Fibroblast of peridontal ligament (primary cell): ENCODE measurements around the gene TRAP1.
"Not testable (repeated sequence)": the region's sequence is repeated elsewhere in the genome, so short reads cannot be mapped to it uniquely, and the experiment has no call there.

Experiments
- DNase-seq: peaks from one replicate; pipeline ENCODE4 v3.0.0-alpha.2; 2010; ENCODE audit errors: extremely low read depth

TRAP1 gene

DNA sequence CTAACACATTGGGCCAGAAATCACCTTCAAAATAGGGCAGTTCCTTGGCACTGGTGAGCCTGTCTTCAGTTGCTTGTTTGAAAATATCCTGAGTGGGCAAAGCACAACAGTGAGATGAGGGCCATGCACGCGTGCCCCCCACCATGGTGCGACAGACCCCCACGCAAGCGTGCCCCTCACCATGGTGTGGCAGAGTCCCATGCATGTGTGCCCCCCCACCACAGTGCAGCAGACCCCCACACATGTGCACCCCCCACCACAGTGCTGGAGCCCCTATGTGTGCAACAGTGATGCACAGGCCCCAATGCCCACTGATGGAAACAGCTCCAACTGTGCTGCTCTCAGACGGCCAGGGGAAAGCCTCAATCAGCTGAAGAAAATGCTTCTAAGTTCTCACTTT is 18.8 kb upstream of the TRAP1 start:
- DNase-seq = no peak

DNA sequence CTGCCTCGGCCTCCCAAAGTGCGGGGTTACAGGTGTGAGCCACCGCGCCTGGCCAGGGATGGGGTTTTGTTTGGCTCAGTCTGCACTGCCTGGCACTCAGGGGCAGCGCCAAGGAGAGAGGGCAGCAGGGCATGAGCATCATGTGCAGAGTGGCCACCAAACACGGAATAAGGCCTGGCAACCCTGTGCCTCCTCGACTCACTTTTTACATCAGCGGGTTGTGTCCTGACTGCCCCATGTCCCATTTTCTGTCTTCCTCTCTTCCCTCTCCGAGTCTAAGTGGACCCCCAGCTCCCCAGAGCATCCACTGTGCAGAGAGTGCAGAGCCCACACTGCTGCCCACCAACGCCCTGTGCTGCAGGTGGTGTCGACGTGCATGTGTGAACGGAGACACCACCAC is 18.2 kb upstream of the TRAP1 start:
- DNase-seq = no peak

DNA sequence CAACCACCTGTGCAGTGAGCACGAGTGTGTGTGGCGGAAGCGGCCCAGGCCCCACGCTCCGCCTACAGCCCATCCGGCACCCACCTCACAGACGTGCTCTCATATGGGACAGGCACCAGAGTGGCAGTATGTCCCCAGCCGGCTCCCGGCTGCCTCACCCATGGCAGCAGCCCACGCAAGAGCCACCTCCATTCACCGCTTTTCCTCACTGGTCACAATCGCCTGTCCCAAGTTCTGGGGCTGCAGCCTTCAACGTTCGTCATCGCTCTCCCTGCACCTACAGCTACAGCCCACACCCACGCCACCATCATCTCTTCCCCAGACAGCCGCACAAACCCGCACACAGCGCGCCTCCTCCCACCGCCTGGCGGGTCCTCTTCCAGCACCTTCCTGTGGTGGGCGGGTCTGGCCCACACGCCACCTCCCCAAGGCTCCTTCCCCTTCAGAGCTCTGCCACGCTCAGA is 17.5 kb upstream of the TRAP1 start:
- DNase-seq = no peak

DNA sequence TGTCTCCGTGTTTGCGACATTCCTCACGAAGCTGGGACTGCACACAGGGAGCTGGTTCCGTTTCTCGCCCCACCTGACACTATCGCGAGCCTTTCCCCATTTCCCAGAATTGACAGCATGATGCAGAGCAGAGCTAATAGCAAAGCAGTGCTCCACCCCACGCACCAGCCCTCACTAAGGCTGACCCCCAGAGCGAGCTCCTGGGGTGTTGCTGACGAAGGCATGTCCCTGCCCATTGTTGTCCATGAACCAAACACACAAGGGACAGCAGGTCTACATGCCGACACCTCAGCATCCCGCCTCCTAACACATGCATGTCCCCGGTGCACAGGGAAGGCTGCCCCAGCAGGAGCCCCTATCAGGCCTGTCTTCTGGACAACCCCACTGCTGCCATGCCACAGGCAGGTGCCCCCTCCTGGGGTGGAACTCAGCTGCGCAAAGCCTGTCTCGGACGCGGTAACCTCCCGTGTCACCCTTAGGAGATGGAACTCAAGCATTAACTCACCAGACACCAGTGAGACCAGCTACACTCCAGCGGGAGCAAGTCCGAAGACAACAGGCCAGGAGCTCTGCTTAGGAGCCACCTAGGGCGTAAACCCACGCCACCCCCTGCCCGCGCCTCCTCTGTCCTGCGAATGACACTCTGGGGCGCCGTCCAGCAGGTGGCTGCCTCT is 16.9 kb upstream of the TRAP1 start:
- DNase-seq = no peak

DNA sequence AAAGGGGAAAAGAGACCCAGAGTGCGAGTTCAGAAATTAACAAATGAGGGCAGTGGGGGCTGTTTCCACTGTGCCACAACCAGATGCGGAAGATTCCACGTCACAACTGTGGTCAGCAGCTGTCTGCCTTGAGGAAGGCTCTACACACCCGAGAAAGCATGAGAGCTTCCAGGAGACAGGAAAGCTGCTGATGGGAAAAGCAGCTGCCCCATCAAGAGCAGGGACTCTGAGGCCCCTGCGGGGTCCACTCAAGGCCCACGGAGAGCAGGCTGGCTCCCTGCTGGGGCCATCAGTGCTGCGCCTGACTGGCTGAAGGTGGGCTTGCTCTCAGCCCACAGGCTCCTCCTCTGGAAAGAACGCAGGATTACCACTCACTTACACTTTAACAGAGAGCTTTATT is 14.8 kb upstream of the TRAP1 start:
- DNase-seq = no peak

DNA sequence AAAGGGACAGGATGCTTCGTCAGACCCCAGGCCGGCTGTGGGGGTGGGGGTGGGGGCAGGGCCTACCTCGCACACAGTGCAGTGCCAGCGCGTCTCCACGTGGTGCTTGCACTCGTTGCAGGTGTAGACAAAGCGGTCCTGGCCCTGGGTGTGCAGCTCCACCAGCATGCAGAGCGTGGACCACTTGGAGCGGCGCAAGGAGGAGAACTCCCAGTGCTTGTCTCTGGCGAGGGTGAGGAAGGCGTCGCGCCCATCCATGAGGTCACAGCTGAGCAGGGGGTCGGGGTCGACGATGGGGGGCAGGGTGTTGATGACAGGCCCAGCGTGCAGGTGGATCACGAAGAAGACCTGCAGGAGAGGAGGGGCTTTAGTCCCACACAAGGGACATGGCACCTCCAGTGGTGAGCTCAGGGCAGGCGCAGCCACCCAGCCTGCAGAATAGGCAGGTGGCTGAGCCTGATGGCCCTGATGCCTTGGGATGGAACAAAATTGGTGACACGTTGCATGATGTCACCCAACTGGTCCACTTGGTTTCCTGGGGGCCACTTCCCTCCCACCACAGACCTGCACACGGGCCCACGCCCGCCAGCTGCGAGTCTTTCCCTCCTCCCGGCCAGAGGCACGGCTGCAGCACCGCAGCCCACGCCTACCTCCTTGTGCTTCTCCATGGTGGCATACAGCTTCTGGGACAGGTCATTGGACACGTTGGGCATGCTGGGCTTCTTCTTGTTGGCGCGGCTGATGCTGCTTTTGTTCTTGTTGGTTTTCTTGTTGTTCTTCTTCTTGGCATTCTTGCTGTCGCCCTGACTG is 14.0 kb upstream of the TRAP1 start:
- DNase-seq = no peak

DNA sequence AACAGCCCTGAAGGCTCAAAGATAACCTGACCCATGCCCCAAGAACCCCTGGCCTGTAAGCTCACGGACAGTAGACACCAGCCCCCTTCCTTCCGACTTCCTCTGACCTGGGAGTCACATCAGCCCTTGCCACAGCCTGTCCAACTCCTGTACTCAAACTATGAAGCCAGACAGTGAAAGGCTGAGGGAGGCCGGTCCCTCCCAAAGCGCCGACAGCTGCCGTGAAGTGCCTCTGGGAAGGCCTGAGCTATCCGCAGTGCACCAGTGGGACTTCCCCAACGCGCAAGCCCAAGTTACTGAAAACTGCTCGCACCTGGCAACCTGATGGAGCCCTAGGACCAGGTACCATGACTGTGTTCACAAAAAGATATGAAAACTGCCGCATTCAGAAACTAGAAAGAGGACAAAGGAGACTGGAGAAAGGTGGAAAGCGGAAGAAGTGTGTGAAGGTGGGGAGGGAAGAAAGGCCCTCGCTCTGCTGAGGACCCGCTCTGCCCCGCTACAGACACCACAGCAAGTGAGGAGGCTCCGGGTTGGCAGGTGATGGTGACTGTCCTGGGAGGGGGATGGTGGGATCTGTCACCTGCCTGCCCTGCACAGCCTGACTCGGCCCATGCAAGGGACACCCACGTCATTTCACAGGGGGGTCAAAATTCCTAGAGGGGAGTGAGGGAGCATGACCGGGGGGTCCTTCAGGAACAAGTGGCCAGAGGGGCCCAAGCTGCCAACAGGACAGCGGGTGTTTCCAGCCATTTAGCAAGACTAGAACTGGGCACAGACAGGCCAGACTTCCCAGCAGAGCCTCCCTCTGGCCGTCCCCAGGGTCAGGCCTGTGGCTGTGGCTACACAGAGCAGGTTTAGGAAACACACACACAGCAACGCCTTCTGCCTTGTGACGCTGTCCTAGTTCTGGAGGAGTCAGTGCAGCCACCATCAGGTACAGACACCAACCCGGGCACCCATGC is 13.1 kb upstream of the TRAP1 start:
- no peak for DNase-seq

DNA sequence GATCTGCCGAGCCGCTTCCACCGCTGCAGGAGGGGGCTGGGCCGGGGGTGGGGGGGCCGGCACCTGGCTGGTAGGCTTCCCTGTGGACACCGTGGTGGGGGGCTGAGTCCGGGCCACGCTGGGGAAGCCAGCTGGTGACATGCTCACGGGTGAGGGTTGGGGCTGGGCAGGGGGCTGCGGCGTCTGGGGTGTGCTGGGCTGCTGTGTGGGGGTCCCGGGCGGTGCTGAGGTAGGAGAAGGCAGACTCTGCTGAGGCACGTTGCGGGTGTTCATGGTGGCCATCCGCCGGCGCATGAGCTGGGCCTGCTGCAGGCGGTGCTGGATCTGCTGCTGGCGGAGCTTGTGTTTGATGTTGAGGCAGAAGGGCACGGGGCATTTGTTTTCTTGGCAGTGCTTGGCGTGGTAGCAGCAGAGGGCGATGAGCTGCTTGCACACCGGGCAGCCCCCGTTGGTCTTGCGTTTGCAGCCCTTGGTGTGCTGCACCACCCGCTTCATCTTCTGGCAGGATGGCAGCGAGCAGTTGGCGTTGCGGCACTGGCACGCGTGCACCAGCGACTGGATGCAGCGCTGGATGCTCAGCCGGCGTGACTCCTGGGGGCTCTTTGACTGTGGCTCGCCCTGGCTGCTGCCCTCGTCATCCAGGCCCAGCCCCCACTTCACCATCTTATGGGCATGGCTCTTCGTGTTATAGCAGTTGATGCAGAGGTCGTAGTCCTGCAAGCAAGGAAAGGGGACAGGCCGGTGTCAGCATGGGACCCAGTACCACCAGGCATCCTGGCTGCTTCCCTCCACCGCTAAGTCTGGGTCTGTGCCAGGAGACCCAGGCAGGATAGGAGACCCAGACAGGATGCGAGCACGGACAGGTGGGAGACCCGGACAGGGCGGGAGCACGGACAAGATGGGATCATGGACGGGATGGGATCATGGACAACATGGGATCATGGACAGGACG is 12.1 kb upstream of the TRAP1 start:
- no peak for DNase-seq

DNA sequence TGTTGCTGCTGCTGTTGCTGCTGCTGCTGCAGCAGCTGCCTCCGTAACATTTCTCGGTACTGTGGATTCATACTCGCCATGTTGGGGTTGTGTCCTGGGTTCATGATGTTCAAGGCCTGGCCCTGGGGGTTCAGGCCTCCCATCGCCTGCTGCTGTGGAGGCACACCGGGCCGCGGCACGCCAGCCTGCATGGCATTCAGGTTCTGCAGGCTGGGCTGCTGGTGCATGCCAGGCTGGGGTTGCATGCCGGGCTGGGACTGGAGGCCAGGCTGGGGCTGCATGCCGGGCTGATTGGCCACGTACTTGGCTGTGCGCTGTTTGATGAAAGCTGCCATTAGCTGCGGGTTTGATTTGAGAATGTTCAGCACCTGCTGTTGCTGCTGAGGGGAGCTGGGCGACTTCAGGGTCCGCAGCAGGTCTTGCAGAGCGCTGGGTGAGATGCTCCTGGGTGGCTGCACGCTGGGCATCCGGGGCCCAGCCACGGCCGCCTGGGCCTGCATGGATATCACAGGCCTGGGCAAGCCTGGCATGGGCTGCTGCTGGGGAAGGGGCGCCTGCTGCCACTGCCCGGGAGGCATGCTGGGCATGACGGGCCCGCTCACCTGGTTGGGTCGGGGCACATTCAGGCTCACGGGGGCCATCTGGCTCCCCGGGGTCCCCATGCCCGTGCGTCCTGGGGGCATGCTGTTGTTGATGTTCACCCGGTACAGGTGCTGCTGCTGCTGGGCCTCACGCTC is 11.3 kb upstream of the TRAP1 start:
- DNase-seq = no peak

DNA sequence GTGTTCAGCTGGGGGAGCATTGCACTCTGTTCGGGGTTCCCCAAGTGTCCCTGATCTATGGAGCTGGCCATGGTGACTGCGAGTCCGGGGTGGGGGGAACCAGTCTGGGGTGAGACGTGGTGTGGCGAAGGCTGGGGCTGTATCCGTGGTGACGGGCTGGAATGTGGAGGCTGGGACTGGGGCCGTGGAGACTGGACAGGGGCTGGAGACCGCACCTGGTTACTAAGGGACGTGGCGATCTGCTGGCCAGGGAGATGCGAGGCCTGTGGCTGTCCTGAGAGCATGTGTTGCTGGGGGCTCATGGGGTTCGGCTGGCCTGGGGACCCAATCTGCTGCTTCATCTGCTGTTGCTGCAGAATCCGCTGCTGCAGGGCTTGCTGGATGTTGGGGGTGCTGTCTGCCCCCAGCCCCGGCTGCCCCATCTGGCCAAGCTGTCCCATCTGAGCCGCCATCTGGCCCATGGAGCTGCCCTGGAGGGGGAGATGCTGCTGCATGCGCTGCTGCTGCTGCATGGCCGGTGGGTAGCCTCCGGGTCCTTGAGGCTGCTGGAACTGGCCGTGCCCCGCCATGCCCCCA is 10.6 kb upstream of the TRAP1 start:
- DNase-seq = no peak

DNA sequence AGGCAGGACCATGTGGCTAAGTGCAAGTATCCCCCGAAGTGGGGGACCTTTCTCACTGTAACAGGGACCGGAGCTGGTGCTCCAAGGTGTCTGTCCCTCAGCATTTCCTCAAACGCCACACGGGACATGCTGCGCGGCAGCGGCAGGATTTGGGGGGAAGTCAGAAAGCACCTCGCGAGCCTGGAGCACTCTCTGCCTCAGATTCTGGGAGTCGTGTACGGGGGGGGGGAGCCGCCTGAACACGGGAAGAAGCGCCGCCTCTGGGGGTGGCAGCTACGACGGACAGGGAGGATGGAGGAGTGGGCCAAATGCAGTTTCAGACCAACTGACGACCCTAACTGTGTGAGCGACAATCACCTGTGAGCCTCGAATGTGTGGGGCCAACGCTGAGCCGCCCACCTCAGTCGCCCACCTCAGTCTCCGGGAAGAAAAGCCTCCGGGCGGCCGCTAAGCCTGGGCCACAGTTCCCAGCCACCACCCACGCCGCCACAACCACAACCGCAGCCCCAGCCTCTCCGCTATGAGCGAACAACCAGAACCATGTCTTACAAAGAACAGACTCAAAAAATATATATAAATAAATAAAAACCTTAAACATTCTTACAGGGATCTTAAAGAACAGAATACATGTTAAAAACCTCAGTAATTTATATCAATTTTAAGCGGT is 8.8 kb upstream of the TRAP1 start:
- DNase-seq = no peak

DNA sequence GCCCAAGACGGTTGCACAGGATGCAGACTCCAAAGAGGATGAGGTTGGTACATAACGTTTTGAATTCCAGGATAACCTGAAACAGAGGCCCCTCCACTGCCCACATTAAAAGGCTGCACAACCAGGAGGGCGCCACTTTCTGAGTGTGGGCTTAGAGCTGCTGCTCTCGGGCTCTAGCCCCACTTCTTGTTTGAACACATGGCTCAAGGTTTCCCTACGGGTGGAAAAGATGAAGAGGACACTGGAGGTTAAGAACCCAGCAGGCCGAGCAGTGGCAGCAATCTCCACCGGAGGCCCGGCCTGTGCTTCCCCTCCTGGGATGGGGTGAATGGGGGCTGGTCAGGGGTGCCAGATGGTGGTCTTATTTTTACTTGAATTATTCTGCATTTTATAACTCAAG is 8.0 kb upstream of the TRAP1 start:
- DNase-seq = no peak

DNA sequence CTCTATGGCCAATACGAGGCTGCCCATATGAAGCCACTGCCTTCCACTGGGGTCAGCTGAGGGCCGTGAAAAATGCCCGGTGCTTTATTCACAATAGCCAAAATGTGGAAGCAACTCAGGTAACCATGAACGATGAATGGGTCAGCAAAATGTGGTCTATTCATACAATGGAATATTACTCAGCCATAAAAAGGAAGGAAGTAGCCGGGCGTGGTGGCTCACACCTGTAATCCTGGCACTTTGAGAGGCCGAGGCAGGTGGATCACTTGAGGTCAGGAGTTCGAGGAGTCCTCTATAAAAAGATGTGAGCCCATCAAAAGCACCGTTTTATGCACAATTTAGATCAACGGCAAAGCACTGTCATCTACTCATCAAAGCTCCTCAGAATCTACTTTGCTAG is 5.2 kb upstream of the TRAP1 start:
- DNase-seq = no peak

DNA sequence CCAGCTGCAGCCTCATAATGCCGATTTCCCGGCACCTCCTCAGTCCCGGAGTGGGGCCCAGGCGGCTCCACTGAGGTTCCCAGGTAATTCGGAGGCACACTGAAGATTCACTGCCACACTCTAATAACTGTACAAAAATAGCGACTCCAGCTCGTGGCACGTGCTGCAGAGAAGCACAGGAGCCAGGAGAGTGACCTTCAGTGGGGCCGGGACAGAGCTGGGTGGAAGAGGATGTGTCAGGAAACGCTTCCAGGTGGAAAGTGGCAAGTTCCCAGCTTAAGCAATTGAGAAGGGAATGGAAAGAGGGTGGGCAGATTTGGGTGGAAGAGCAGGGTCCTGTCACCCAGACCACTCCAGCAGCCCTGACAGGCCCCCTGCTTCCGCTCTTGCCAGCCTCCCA is 3.1 kb upstream of the TRAP1 start:
- no peak for DNase-seq

DNA sequence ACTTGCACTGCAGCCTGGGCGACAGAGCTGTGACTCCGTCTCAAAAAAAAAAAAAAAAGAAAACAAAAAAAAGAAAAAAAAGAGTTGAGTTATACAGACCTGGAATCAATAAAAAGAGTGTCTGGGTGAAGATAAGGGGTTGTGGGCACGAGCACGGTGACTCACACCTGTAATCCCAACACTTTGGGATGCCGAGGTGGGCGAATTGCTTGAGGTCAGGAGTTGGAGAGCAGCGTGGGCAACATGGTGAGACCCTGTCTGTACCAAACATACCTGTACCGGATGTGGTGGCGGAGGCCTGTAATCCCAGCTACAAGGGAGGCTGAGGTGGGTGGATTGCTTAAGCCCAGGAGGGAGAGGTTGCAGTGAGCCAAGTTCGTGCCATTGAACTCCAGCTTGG is 1.3 kb upstream of the TRAP1 start:
- DNase-seq = no peak

DNA sequence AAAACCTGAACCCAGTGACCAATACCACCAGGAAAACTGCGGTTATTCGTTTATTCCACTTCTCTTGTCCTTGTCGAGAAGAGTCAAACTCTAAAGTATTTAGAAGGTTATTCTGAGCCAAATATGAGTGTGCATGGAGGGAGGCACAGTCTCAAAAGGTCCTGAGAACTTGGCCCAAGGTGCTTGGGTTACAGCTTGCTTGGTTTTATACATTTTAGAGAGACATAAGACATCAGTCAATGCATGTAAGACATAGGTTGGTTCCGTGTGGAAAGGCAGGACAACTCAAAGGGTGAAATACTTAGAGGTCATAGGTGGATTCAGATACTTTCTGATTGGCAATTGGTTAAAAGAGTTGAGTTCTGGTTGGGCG is 681 bp upstream of the TRAP1 start:
- DNase-seq = no peak

DNA sequence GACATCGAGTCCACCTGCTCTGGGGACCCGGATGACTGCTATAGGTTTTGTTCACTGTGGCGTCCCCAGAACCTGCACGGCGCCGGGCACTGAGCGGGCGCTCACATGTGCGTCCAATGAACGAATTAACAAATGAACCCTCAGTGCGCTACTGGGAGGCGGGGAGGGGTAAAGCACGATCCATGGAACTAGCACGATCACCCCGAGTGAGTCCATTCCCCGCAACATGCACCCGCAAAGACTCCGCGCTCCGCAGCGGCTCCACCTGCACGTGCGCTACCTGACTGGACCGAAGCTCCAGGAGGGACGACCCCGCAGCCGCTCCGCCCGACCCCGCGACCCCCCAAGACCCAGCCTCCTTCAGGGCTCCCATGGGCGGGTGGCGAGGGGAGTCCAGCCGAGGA is 491 bp downstream of the TRAP1 start:
- no peak for DNase-seq

DNA sequence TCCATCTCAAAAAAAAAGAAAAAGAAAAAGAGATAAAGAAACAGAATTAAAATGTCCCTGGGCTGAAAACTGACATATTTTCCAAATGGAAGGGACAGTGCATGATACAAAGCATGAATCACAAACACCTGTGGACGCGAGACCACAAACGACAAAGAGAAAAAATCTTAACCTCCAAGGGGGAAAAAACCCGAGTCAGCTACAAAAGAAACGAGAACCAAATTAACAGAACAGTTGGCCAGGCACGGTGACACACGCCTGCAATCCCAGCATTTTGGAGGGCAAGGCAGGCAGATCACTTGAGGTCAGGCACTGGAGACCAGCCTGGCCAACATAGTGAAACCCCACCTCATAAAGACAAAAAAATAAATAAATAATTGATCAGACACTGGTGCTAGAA is 1.9 kb downstream of the TRAP1 start:
- DNase-seq = no peak

DNA sequence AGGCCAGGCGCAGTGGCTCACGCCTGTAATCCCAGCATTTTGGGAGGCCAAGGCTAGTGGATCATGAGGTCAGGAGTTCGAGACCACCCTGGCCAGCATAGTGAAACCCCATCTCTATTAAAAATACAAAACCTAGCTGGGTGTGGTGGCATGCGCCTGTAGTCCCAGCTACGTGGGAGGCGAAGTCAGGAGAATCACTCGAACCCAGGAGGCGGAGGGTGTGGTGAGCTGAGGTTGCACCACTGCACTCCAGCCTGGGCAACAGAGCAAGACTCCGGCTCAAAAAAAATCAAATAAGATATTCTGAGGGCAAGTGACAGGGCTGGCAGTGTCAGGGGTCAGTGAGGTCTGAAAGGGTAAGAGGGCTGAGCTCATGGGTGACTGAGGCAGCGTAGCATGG is 2.9 kb downstream of the TRAP1 start:
- DNase-seq = not testable (repeated sequence)
